OCI-LY1 (cell line): ENCODE data around the gene CCDC146.

Experiments used
- H2AFZ ChIP-seq: fragments of 200-600 bp; sonication (generic), shearing (Covaris generic); 2 replicates; pipeline ENCODE4 v1.6.0; 2014; ENCODE audit warnings: antibody characterized with exemption, mild to moderate bottlenecking, low read length
- H3F3A ChIP-seq: fragments of 200-600 bp; sonication (generic), shearing (Covaris generic); 2 replicates; pipeline ENCODE4 v1.6.0; 2014; ENCODE audit warnings: mild to moderate bottlenecking, antibody characterized with exemption, low read length, moderate library complexity; ENCODE audit not compliant: insufficient read depth
- H3K27ac ChIP-seq: fragments of 200-600 bp; sonication (generic); 2 replicates; pipeline ENCODE4 v1.5.1; 2014; ENCODE audit warnings: low read length, mixed run types, mild to moderate bottlenecking, low read depth; ENCODE audit not compliant: poor library complexity, severe bottlenecking
- H3K27me3 ChIP-seq: fragments of 200-600 bp; sonication (generic); 2 replicates; pipeline ENCODE4 v1.6.0; 2014; ENCODE audit warnings: antibody characterized with exemption, mild to moderate bottlenecking, low read length, moderate library complexity; ENCODE audit not compliant: insufficient read depth
- H3K36me3 ChIP-seq: fragments of 200-600 bp; sonication (generic); 2 replicates; pipeline ENCODE4 v1.6.1; 2014; ENCODE audit warnings: mild to moderate bottlenecking, antibody characterized with exemption, low read length, moderate library complexity, mixed read lengths; ENCODE audit not compliant: insufficient read depth
- H3K4me1 ChIP-seq: fragments of 200-600 bp; sonication (generic); 2 replicates; pipeline ENCODE4 v1.5.1; 2014; ENCODE audit warnings: mild to moderate bottlenecking, low read length, moderate library complexity; ENCODE audit not compliant: insufficient read depth, severe bottlenecking
- H3K4me2 ChIP-seq: fragments of 200-600 bp; sonication (generic), shearing (Covaris generic); 2 replicates; pipeline ENCODE4 v1.6.1; 2014; ENCODE audit warnings: low read length
- H3K4me3 ChIP-seq: fragments of 200-600 bp; sonication (generic); 2 replicates; pipeline ENCODE4 v1.5.1; 2014; ENCODE audit warnings: low read length, low read depth, mild to moderate bottlenecking, mixed read lengths; ENCODE audit not compliant: poor library complexity, severe bottlenecking
- H3K79me2 ChIP-seq: fragments of 200-600 bp; shearing (Covaris generic); 2 replicates; pipeline ENCODE4 v1.6.1; 2016; ENCODE audit warnings: mixed run types, low read length, mixed read lengths; ENCODE audit not compliant: insufficient read depth
- H3K9ac ChIP-seq: fragments of 200-600 bp; sonication (generic), shearing (Covaris generic); 2 replicates; pipeline ENCODE4 v1.6.1; 2014; ENCODE audit warnings: mild to moderate bottlenecking, low read length, mixed read lengths
- H3K9me2 ChIP-seq: fragments of 200-600 bp; sonication (generic), shearing (Covaris generic); 2 replicates; pipeline ENCODE4 v1.6.1; 2014; ENCODE audit warnings: low read depth, mild to moderate bottlenecking, low read length, mixed read lengths
- H3K9me3 ChIP-seq: fragments of 200-600 bp; shearing (Covaris generic); 2 replicates; pipeline ENCODE4 v1.6.1; 2014; ENCODE audit warnings: low read length, mixed read lengths
- H4K20me1 ChIP-seq: fragments of 200-600 bp; sonication (generic), shearing (Covaris generic); 2 replicates; pipeline ENCODE4 v1.6.0; 2016; ENCODE audit warnings: mild to moderate bottlenecking, low read length; ENCODE audit not compliant: insufficient read depth
- EZH2 ChIP-seq: fragments of 200-600 bp; sonication (generic), shearing (Covaris generic); IDR thresholded peaks from 2 replicates; pipeline ENCODE4 v1.8.0; 2017; ENCODE audit warnings: borderline replicate concordance, mixed run types, mild to moderate bottlenecking, antibody characterized with exemption, low read length, moderate library complexity, mixed read lengths
- TF ChIP-seq, protein P1 (sequence below): fragments of 200-600 bp; sonication (generic), shearing (Covaris generic); IDR thresholded peaks from 2 replicates; pipeline ENCODE4 v1.5.1; 2017; ENCODE audit warnings: mild to moderate bottlenecking, antibody characterized with exemption, low read length, moderate library complexity, mixed read lengths

Gene CCDC146

DNA sequence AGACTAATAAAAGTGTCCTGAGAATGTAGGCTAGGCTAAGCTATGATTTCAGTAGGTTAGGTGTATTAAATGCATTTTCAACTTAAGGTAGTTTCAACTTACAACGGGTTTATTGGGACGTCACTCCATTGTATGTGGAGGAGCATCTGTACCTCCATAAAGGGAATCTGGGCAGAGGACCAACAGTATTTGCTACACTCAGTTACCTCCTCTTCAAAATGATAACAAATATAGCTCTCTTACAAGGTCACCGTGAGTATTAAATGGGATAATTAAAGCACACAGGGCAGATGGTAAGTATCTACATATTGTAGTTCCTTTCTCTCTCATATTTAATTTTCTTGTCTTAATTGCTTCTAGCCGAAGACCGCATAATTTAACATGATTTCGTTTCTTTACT lies 136.2 kb downstream of the CCDC146 start:
- no peaks in the 10 kb centered on the region for H3K9me3 ChIP-seq
- no peak overlapping the region for H3K4me2 ChIP-seq
- H3K79me2 ChIP-seq = no peaks in the 10 kb centered on the region
- no peaks in the 10 kb centered on the region for H4K20me1 ChIP-seq
- H3K9ac ChIP-seq = no peak overlapping the region
- no peaks in the 10 kb centered on the region for H3K36me3 ChIP-seq
- no peak for TF ChIP-seq EZH2
- TF ChIP-seq, protein P1, sequence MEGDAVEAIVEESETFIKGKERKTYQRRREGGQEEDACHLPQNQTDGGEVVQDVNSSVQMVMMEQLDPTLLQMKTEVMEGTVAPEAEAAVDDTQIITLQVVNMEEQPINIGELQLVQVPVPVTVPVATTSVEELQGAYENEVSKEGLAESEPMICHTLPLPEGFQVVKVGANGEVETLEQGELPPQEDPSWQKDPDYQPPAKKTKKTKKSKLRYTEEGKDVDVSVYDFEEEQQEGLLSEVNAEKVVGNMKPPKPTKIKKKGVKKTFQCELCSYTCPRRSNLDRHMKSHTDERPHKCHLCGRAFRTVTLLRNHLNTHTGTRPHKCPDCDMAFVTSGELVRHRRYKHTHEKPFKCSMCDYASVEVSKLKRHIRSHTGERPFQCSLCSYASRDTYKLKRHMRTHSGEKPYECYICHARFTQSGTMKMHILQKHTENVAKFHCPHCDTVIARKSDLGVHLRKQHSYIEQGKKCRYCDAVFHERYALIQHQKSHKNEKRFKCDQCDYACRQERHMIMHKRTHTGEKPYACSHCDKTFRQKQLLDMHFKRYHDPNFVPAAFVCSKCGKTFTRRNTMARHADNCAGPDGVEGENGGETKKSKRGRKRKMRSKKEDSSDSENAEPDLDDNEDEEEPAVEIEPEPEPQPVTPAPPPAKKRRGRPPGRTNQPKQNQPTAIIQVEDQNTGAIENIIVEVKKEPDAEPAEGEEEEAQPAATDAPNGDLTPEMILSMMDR = no peak
- H3K9me2 ChIP-seq = no peaks in the 10 kb centered on the region
- no peak overlapping the region for H3K4me3 ChIP-seq
- no peaks in the 10 kb centered on the region for H3K27me3 ChIP-seq
- no peaks in the 10 kb centered on the region for H3F3A ChIP-seq
- no peak overlapping the region for H3K27ac ChIP-seq
- no peaks in the 10 kb centered on the region for H3K4me1 ChIP-seq
- no peak overlapping the region for H2AFZ ChIP-seq

DNA sequence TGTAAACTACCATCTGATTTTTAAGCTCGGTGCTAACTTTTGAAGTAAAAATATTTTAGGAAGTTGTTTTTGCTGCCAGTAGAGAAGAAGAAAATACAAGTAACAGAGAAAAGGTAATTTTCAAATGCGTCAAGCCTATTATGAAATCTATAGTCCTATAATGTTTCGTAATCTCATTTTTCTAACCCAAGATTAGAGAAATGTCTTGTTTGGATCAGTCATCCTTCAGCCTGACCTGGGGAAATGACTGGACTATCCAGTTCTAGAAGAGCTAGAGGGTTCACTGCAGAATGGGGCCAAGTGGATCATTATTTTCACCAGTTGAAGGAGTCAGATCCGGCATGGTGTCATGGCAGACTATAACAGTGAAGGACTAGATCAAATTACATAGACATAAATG lies 139.9 kb downstream of the CCDC146 start:
- no peaks in the 10 kb centered on the region for H3K9me3 ChIP-seq
- no peaks in the 10 kb centered on the region for H3K27me3 ChIP-seq
- H3K9ac ChIP-seq = no peak overlapping the region
- H3K79me2 ChIP-seq = no peaks in the 10 kb centered on the region
- no peaks in the 10 kb centered on the region for H3F3A ChIP-seq
- H3K36me3 ChIP-seq = no peaks in the 10 kb centered on the region
- H3K4me2 ChIP-seq = no peak overlapping the region
- H3K4me1 ChIP-seq = peaks cover 14% of the 10 kb centered on the region
- H3K4me3 ChIP-seq = no peak overlapping the region
- TF ChIP-seq, protein P1 = no peak
- no peak for TF ChIP-seq EZH2
- H4K20me1 ChIP-seq = no peaks in the 10 kb centered on the region
- H2AFZ ChIP-seq = no peak overlapping the region
- no peaks in the 10 kb centered on the region for H3K9me2 ChIP-seq
- no peak overlapping the region for H3K27ac ChIP-seq

DNA sequence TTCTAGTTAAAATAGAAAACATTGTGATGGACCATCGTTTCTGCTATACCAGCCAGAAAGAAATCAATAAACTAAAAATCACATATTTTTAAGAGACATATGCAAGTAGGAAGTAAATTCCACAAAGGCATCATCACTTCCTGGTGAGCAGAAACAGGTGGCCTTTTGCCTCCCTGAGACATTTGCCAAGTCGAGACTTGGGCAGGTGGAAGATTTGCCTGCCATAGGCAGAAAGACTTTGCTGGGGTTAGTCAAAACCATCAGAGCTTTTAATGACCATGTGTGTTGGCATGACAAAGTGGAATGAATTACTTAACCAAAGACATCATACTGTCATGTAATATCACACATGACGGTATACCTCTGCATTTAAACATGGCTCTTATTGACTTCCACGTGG lies 143.3 kb downstream of the CCDC146 start:
- H3K4me1 ChIP-seq = peaks cover 38% of the 10 kb centered on the region
- no peak overlapping the region for H3K4me3 ChIP-seq
- H4K20me1 ChIP-seq = no peaks in the 10 kb centered on the region
- no peak overlapping the region for H3K4me2 ChIP-seq
- no peaks in the 10 kb centered on the region for H3K36me3 ChIP-seq
- no peaks in the 10 kb centered on the region for H3K9me3 ChIP-seq
- H2AFZ ChIP-seq = no peak overlapping the region
- no peaks in the 10 kb centered on the region for H3K27me3 ChIP-seq
- H3K9me2 ChIP-seq = no peaks in the 10 kb centered on the region
- TF ChIP-seq, protein P1 = no peak
- no peak for TF ChIP-seq EZH2
- no peaks in the 10 kb centered on the region for H3F3A ChIP-seq
- H3K27ac ChIP-seq = no peak overlapping the region
- no peaks in the 10 kb centered on the region for H3K79me2 ChIP-seq
- no peak overlapping the region for H3K9ac ChIP-seq
